GM12801 (cell line): ENCODE measurements around the gene PLCB1.

Experiments used
- CTCF ChIP-seq: IDR thresholded peaks from one replicate; pipeline ENCODE4 v1.5.1; 2011; ENCODE audit warnings: control low read depth; ENCODE audit not compliant: insufficient read length; ENCODE audit errors: extremely low read depth

PLCB1 gene

GRCh38 chr20:8891039-8891438 is 759.0 kb downstream of the PLCB1 start:
- TF ChIP-seq CTCF: no peak

GRCh38 chr20:8895472-8895871 is 763.4 kb downstream of the PLCB1 start:
- no peak for TF ChIP-seq CTCF

GRCh38 chr20:8898823-8899222 is 766.8 kb downstream of the PLCB1 start:
- TF ChIP-seq CTCF: no peak

GRCh38 chr20:8901237-8902025 is 769.4 kb downstream of the PLCB1 start:
- TF ChIP-seq CTCF: no peak

- TF ChIP-seq CTCF: no peak
Measured at GRCh38 chr20:8903655-8904605, 771.9 kb downstream of the PLCB1 start.

- no peak for TF ChIP-seq CTCF
Measured at GRCh38 chr20:8909596-8909995, 777.5 kb downstream of the PLCB1 start.

- no peak for TF ChIP-seq CTCF
Measured at GRCh38 chr20:8912096-8912495, 780.0 kb downstream of the PLCB1 start.
